Measurements from ENCODE around the gene HYDIN. TPM values are rescaled to one million over a fixed set of nuclear protein-coding genes. Genes with fewer than 3 reads are reported as not detected.

Gene HYDIN
- total RNA-seq, 1 donor from 2014 or later = 7.5 TPM

DNA sequence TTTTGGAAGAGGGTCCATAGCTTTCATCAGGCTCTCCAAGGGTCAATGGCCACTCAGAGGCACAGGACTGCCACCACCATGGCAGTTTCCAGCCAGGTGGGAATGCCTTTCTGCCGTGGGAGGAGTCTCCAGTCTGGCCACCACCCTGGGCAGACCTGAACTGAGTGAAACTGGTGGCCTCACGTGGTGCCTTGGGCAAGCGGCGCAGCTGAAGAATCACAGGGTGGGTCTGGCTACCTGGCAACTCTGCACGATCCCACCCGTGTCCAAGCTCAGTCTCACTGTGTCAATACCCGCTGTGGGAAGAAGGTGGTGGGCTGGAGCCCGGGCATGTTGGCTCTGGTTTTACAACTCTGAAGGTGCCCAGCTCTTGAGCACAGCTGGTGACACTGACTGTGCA lies 461.4 kb downstream of the HYDIN start:
- Mint-ChIP-seq H3K27ac (ENCODE audit: unreplicated experiment) (no peak overlapping the region), H3K36me3 (ENCODE audit: low read depth) (no peaks in the 10 kb centered on the region), H3K4me3 (no peak overlapping the region), H3K27me3 (ENCODE audit: low read depth) (no peaks in the 10 kb centered on the region), H3K4me1 (no peaks in the 10 kb centered on the region), H3K9me3 (no peaks in the 10 kb centered on the region)
- TF ChIP-seq, protein P1, sequence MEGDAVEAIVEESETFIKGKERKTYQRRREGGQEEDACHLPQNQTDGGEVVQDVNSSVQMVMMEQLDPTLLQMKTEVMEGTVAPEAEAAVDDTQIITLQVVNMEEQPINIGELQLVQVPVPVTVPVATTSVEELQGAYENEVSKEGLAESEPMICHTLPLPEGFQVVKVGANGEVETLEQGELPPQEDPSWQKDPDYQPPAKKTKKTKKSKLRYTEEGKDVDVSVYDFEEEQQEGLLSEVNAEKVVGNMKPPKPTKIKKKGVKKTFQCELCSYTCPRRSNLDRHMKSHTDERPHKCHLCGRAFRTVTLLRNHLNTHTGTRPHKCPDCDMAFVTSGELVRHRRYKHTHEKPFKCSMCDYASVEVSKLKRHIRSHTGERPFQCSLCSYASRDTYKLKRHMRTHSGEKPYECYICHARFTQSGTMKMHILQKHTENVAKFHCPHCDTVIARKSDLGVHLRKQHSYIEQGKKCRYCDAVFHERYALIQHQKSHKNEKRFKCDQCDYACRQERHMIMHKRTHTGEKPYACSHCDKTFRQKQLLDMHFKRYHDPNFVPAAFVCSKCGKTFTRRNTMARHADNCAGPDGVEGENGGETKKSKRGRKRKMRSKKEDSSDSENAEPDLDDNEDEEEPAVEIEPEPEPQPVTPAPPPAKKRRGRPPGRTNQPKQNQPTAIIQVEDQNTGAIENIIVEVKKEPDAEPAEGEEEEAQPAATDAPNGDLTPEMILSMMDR (conservative IDR thresholded peaks at IDR 0.05) = no peak
- no peak for DNase-seq (ENCODE audit: low read depth, low spot score)

DNA sequence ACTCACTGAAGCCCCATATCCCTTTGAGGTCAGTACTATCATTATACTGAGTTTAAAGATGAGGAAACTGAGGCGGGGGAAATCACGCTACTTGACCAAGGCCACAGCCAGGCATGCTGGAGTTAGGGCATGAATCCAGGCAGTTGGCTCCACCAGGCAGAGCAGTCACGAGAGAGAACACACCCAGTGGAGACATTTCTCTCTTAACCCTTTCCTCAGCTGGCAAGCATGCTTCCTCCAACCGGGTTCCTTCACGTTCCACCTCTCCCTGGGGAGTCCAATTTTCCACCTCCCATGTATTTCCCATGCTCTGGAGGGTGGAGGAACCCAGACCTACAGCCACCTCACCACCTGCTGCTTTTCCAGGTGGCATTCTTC lies 462.3 kb downstream of the HYDIN start:
- no peak for DNase-seq (ENCODE audit: low read depth, low spot score)
- Mint-ChIP-seq H3K4me3 (no peak overlapping the region), H3K27ac (ENCODE audit: unreplicated experiment) (no peak overlapping the region), H3K4me1 (no peaks in the 10 kb centered on the region), H3K27me3 (ENCODE audit: low read depth) (no peaks in the 10 kb centered on the region), H3K9me3 (no peaks in the 10 kb centered on the region), H3K36me3 (ENCODE audit: low read depth) (no peaks in the 10 kb centered on the region)
- TF ChIP-seq, protein P1 (conservative IDR thresholded peaks at IDR 0.05) = no peak

DNA sequence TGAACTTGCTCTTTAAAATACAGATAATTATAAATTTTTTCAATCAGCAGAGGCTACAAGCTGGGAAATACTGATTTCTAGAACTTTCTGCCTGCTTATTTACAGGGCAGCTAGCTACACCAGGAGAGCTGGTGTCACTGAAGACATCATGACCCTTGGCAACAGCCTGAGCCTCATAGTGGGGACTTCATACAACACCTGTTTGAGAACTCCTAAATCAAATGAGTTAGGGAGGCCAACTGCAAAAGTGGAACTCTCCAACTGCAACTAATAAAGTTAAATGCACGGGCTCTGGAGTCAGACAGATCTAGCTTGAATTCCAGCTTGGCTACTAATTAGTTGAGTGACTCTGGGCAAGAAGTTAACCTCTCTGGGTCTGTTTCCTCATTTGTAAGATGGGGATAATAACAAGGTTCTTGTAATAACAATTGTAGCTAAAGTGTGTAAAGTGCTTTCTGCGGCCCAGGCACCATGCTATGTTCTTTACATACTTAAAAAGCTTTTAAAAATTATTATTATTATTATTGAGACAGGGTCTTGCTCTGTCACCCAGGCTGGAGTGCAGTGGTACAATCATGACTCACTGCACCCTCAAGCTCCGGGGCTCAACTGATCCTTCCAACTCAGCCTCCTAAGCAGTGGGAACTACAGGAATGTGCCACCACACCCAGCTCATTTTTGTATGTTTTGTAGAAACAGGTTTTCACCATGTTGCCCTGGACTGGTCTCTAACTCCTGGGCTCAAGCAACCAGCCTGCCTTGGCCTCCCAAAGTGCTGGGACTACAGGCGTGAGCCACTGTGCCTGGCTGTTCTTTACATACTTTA lies 462.9 kb downstream of the HYDIN start:
- TF ChIP-seq, protein P1 (conservative IDR thresholded peaks at IDR 0.05) = no peak
- Mint-ChIP-seq H3K27ac (ENCODE audit: unreplicated experiment) (no peak overlapping the region), H3K4me3 (no peak overlapping the region), H3K9me3 (no peaks in the 10 kb centered on the region), H3K36me3 (ENCODE audit: low read depth) (no peaks in the 10 kb centered on the region), H3K27me3 (ENCODE audit: low read depth) (no peaks in the 10 kb centered on the region), H3K4me1 (no peaks in the 10 kb centered on the region)
- no peak for DNase-seq (ENCODE audit: low read depth, low spot score)

DNA sequence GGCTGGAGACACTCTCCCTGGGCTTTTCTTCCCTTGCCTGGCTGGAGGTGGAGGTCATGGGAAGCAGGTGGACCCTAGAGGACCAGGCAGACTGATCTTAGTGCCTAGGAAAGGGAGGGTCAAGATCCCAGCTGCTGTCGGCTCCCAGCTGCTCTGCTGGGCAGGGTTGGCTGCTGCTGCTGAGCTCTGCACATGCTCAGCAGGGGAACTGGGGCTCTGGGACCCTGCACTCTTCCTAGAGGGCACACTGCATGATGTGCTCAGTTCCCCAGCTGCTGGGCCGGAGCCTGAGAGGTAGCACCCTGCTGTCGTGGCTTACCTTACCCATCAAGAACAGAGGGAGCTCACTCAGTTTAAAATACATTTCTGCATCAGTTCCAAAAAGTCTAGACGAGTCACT lies 463.9 kb downstream of the HYDIN start:
- TF ChIP-seq, protein P1 (conservative IDR thresholded peaks at IDR 0.05) = no peak
- H3K36me3 Mint-ChIP-seq (ENCODE audit: low read depth) = no peaks in the 10 kb centered on the region
- no peak overlapping the region for H3K4me3 Mint-ChIP-seq
- H3K4me1 Mint-ChIP-seq = no peaks in the 10 kb centered on the region
- H3K9me3 Mint-ChIP-seq = no peaks in the 10 kb centered on the region
- no peak for DNase-seq (ENCODE audit: low read depth, low spot score)
- H3K27ac Mint-ChIP-seq (ENCODE audit: unreplicated experiment) = no peak overlapping the region
- no peaks in the 10 kb centered on the region for H3K27me3 Mint-ChIP-seq (ENCODE audit: low read depth)

DNA sequence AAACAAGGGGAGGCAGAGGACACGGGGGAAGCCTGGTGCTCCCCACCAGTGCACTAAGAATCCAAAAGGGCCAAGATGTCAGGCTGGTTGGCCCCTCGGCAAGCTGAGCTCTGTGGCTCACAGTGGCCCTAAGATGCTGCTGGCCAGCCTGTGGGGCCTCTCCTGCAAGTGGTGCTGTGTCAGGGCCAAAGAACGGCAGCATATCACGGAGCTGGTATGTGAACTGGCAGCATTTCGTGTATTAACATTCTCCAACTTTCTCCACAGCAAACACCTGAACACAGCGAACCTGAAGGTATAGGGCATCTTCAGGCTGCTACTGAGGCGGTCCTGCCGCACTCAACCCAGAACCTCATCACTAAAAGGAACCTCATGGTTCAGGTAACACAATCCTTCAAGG lies 464.3 kb downstream of the HYDIN start:
- Mint-ChIP-seq H3K36me3 (ENCODE audit: low read depth) (no peaks in the 10 kb centered on the region), H3K4me3 (no peak overlapping the region), H3K27ac (ENCODE audit: unreplicated experiment) (no peak overlapping the region), H3K27me3 (ENCODE audit: low read depth) (no peaks in the 10 kb centered on the region), H3K9me3 (no peaks in the 10 kb centered on the region), H3K4me1 (no peaks in the 10 kb centered on the region)
- TF ChIP-seq, protein P1 (conservative IDR thresholded peaks at IDR 0.05) = no peak
- DNase-seq (ENCODE audit: low read depth, low spot score) = no peak

Measured in neural crest cell (in vitro differentiated cells).